Loucy (cell line): Measurements from ENCODE around the gene OR5AR1.

ENCODE experiments used
- H2AFZ ChIP-seq: fragments of 200-600 bp; sonication (generic); 2 replicates; pipeline ENCODE4 v1.6.0; 2016; ENCODE audit warnings: antibody characterized with exemption, mild to moderate bottlenecking, low read length, moderate library complexity
- H3F3A ChIP-seq: fragments of 200-600 bp; 2 replicates; pipeline ENCODE4 v1.6.0; 2016; ENCODE audit warnings: antibody characterized with exemption, low read depth, mild to moderate bottlenecking
- H3K27me3 ChIP-seq: fragments of 200-600 bp; sonication (generic); 2 replicates; pipeline ENCODE4 v1.6.1; 2014; ENCODE audit warnings: low read length, mild to moderate bottlenecking; ENCODE audit not compliant: insufficient read depth, poor library complexity, severe bottlenecking
- H3K36me3 ChIP-seq: fragments of 200-600 bp; sonication (generic); 2 replicates; pipeline ENCODE4 v1.6.1; 2016; ENCODE audit warnings: low read length; ENCODE audit not compliant: insufficient read depth
- H3K4me1 ChIP-seq: fragments of 200-600 bp; sonication (generic); 2 replicates; pipeline ENCODE4 v1.5.1; 2014; ENCODE audit warnings: low read length, mild to moderate bottlenecking; ENCODE audit not compliant: insufficient read depth, poor library complexity, severe bottlenecking
- H3K4me2 ChIP-seq: fragments of 200-600 bp; sonication (generic); 2 replicates; pipeline ENCODE4 v1.6.0; 2014; ENCODE audit warnings: antibody characterized with exemption, low read length, low read depth, mild to moderate bottlenecking; ENCODE audit not compliant: poor library complexity, severe bottlenecking
- H3K4me3 ChIP-seq: fragments of 200-600 bp; sonication (generic); 2 replicates; pipeline ENCODE4 v1.5.1; 2014; ENCODE audit warnings: low read length, mild to moderate bottlenecking, mixed read lengths; ENCODE audit not compliant: poor library complexity, severe bottlenecking
- H3K79me2 ChIP-seq: fragments of 200-600 bp; sonication (generic); 2 replicates; pipeline ENCODE4 v1.6.1; 2014; ENCODE audit warnings: low read length; ENCODE audit not compliant: insufficient read depth
- H3K9ac ChIP-seq: fragments of 200-600 bp; sonication (generic); 2 replicates; pipeline ENCODE4 v1.6.0; 2014; ENCODE audit warnings: mild to moderate bottlenecking, low read depth, low read length, moderate library complexity; ENCODE audit not compliant: poor library complexity, severe bottlenecking
- H3K9me2 ChIP-seq: fragments of 200-600 bp; sonication (generic); replicated peaks from 2 replicates; pipeline ENCODE4 v1.6.1; 2016; ENCODE audit warnings: low read depth, low read length, mixed read lengths
- H3K9me3 ChIP-seq: fragments of 200-600 bp; sonication (generic); 2 replicates; pipeline ENCODE4 v1.6.1; 2014; ENCODE audit warnings: mild to moderate bottlenecking, antibody characterized with exemption, low read length, low read depth; ENCODE audit not compliant: insufficient read depth
- H4K20me1 ChIP-seq: fragments of 200-600 bp; sonication (generic); 2 replicates; pipeline ENCODE4 v1.6.0; 2014; ENCODE audit warnings: antibody characterized with exemption, low read length, mild to moderate bottlenecking; ENCODE audit not compliant: insufficient read depth, poor library complexity, severe bottlenecking
- EZH2phosphoT487 ChIP-seq: fragments of 200-600 bp; IDR thresholded peaks from 2 replicates; pipeline ENCODE4 v1.6.1; 2018; ENCODE audit warnings: antibody characterized with exemption, mild to moderate bottlenecking, moderate library complexity, borderline replicate concordance
- TF ChIP-seq, protein P1 (sequence below): fragments of 200-600 bp; sonication (generic); conservative IDR thresholded peaks from 2 replicates; pipeline ENCODE4 v1.5.1; 2014; ENCODE audit warnings: mild to moderate bottlenecking, antibody characterized with exemption, low read length

Gene OR5AR1

DNA sequence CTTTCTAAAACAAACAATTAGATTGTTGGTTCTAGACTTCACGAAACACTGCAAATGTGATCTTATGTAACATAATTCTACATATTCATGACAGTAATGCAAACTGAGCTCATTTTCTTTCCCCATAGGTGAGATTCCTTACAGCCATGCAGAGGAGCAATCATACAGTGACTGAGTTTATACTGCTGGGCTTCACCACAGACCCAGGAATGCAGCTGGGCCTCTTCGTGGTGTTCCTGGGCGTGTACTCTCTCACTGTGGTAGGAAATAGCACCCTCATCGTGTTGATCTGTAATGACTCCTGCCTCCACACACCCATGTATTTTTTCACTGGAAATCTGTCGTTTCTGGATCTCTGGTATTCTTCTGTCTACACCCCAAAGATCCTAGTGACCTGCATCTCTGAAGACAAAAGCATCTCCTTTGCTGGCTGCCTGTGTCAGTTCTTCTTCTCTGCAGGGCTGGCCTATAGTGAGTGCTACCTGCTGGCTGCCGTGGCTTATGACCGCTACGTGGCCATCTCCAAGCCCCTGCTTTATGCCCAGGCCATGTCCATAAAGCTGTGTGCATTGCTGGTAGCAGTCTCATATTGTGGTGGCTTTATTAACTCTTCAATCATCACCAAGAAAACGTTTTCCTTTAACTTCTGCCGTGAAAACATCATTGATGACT lies 36.9 kb downstream of the OR5AR1 start:
- H4K20me1 ChIP-seq = no peaks in the 10 kb centered on the region
- no peaks in the 10 kb centered on the region for H3K9me2 ChIP-seq
- no peak overlapping the region; the same call in 1 of the 2 replicates for H2AFZ ChIP-seq
- no peaks in the 10 kb centered on the region for H3K27me3 ChIP-seq
- no peaks in the 10 kb centered on the region for H3K36me3 ChIP-seq
- no peaks in the 10 kb centered on the region for H3K79me2 ChIP-seq
- H3K4me2 ChIP-seq = peak overlapping the region; percentile 26
- H3F3A ChIP-seq = no peaks in the 10 kb centered on the region
- H3K9me3 ChIP-seq = no peaks in the 10 kb centered on the region
- no peak overlapping the region for H3K9ac ChIP-seq
- TF ChIP-seq EZH2phosphoT487 = no peak
- TF ChIP-seq, protein P1, sequence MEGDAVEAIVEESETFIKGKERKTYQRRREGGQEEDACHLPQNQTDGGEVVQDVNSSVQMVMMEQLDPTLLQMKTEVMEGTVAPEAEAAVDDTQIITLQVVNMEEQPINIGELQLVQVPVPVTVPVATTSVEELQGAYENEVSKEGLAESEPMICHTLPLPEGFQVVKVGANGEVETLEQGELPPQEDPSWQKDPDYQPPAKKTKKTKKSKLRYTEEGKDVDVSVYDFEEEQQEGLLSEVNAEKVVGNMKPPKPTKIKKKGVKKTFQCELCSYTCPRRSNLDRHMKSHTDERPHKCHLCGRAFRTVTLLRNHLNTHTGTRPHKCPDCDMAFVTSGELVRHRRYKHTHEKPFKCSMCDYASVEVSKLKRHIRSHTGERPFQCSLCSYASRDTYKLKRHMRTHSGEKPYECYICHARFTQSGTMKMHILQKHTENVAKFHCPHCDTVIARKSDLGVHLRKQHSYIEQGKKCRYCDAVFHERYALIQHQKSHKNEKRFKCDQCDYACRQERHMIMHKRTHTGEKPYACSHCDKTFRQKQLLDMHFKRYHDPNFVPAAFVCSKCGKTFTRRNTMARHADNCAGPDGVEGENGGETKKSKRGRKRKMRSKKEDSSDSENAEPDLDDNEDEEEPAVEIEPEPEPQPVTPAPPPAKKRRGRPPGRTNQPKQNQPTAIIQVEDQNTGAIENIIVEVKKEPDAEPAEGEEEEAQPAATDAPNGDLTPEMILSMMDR = no peak
- peaks cover 18% of the 10 kb centered on the region for H3K4me1 ChIP-seq
- H3K4me3 ChIP-seq = no peak overlapping the region

DNA sequence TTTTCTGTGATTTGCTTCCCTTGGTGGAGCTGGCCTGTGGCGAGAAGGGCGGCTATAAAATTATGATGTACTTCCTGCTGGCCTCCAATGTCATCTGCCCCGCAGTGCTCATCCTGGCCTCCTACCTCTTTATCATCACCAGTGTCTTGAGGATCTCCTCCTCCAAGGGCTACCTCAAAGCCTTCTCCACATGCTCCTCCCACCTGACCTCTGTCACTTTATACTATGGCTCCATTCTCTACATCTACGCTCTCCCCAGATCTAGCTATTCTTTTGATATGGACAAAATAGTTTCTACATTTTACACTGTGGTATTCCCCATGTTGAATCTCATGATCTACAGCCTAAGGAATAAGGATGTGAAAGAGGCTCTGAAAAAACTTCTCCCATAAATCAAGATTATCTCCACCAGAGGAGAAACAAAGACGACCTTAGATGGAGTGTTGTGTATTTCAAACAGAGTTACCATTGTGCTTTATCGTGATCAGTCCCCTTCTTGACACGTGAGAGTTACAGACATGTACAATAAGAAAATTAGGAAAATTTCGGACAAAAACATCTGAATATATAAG lies 37.5 kb downstream of the OR5AR1 start:
- Histone ChIP-seq H3K36me3 (no peaks in the 10 kb centered on the region), H3K4me2 (peak overlapping the region; percentile 26), H3K27me3 (no peaks in the 10 kb centered on the region), H3K9ac (no peak overlapping the region), H3K4me3 (no peak overlapping the region), H3F3A (no peaks in the 10 kb centered on the region), H3K4me1 (peaks cover 23% of the 10 kb centered on the region), H2AFZ (no peak overlapping the region), H4K20me1 (no peaks in the 10 kb centered on the region), H3K9me2 (no peaks in the 10 kb centered on the region), H3K79me2 (no peaks in the 10 kb centered on the region), H3K9me3 (no peaks in the 10 kb centered on the region)
- TF ChIP-seq EZH2phosphoT487 = no peak
- TF ChIP-seq, protein P1 = no peak

DNA sequence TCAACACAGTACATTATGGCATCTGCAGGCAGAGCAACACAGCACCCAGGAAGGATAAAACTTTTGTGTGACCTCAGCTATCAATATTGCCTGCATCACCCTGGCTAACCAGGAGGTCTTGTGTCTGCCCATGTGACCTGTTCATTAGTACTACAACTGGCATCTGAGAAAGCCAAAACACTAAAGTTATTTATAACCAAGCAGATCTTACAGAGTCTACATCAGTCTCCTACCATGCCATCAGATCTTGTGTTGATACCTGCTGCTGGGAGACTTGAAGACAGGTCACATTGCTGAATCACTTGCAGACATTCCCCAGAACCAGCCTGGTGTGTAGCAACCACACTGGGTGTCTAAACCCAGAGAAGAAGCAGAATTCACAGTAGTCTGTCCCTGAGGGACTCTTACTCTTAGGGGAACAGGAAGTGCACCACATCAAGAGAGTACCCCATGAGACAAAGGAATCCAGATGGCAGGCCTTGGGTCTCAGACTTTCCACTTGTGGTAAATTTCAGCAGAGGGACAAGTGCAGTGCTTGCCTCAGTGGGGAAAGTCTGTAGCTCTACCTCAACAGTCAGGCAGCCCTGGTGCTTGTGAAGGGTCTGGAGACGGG lies 42.4 kb downstream of the OR5AR1 start:
- TF ChIP-seq, protein P1 = no peak
- no peak for TF ChIP-seq EZH2phosphoT487
- Histone ChIP-seq H3K27me3 (no peaks in the 10 kb centered on the region), H3K9me3 (no peaks in the 10 kb centered on the region), H3K4me1 (peaks cover 23% of the 10 kb centered on the region), H2AFZ (peak overlapping the region; percentile 34; the same call in 1 of the 2 replicates), H3K36me3 (no peaks in the 10 kb centered on the region), H3K4me3 (no peak overlapping the region), H3K9ac (no peak overlapping the region), H4K20me1 (no peaks in the 10 kb centered on the region), H3K4me2 (no peak overlapping the region), H3F3A (no peaks in the 10 kb centered on the region), H3K79me2 (no peaks in the 10 kb centered on the region), H3K9me2 (no peaks in the 10 kb centered on the region)
